ENCODE data around the gene TUBGCP2.
"Not testable (repeated sequence)": the region's sequence is repeated elsewhere in the genome, so short reads cannot be mapped to it uniquely, and the experiment has no call there.

Gene TUBGCP2

GRCh38 chr10:133246236-133246626 is 62.4 kb downstream of the TUBGCP2 start:
- DNase-seq (ENCODE audit: low spot score): no peak

GRCh38 chr10:133245439-133246235 is 63.0 kb downstream of the TUBGCP2 start:
- no peak for DNase-seq (ENCODE audit: low spot score)

DNA sequence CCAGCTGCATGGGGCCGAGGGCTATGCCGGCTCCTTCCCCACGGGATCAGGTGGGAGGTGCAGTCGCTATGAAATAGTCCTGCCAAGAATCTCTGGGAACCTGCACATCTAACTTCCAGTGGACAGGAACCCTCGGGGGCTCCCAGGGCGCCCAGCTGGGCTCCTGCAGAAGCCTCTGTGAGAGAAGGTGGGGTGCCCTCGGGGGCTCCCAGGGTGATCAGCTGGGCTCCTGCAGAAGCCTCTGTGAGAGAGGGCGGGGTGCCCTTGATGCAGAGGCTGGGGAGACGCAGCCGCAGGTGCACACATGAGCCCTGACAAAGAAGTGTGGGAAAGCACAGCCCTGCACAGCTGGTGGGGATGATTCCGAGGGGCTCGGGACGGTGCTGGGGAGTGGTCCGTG is 65.1 kb downstream of the TUBGCP2 start:
- no peak for DNase-seq (ENCODE audit: low spot score)

- DNase-seq (ENCODE audit: low spot score): no peak
These were observed 65.9 kb downstream of the TUBGCP2 start for GRCh38 chr10:133242611-133243356.

- no peak for DNase-seq (ENCODE audit: low spot score)
These were observed 67.0 kb downstream of the TUBGCP2 start for GRCh38 chr10:133241501-133242205.

GRCh38 chr10:133239990-133240389 is 68.7 kb downstream of the TUBGCP2 start:
- no peak for DNase-seq (ENCODE audit: low spot score)

- no peak for DNase-seq (ENCODE audit: low spot score)
These were observed 70.2 kb downstream of the TUBGCP2 start for GRCh38 chr10:133238466-133238804.

- DNase-seq (ENCODE audit: low spot score): no peak
These were observed 70.8 kb downstream of the TUBGCP2 start, which contains the start of gene VENTX for GRCh38 chr10:133237588-133238465. Gene VENTX (plus strand): TSS chr10:133237855. CDS start chr10:133237915, 60 bp downstream.

GRCh38 chr10:133237241-133237587 is 71.5 kb downstream of the TUBGCP2 start:
- no peak for DNase-seq (ENCODE audit: low spot score)

DNA sequence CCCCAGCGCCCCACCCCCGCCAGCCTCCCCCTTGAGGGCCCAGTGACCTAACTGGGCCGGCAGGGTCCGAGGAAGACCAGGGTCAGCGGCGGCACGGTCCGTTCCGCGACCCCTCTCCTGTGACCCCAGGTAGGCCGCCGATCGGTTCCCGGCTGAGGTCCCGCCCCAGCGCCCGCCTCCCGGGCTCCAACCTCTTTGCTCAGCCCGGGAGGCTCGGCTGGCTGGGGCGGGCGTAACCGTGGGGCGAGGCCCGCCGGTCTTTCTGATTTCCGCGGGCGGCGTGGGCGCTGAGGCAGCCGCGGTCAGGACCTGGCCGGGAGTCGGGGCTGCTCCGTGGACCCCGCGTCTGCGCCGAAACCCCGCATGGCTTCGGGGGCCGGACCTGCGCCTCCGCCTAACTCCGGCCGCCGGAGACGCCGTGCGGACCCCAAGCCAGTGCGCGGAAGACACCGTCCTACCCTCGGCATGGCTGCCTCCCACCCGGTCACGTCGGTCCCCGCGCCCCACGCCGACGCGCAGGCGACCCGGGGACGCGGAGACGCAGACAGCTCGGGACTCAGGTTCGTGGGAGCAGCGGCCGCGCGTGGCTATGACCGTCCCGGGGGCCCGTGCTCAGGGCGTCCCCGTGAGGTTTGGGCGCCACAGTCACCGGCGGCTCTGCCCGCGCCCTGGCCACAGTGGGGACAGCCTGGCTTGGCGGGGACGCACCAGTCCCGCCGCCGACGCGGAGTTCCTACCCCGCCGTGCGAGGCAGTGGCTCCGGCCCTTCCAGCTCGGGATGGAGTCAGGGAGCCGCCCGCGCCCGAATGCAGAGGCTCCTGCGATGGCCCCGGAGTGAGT is 72.1 kb downstream of the TUBGCP2 start:
- DNase-seq (ENCODE audit: low spot score): no peak

- no peak for DNase-seq (ENCODE audit: low spot score)
These were observed 72.7 kb downstream of the TUBGCP2 start for GRCh38 chr10:133235932-133236331.

DNA sequence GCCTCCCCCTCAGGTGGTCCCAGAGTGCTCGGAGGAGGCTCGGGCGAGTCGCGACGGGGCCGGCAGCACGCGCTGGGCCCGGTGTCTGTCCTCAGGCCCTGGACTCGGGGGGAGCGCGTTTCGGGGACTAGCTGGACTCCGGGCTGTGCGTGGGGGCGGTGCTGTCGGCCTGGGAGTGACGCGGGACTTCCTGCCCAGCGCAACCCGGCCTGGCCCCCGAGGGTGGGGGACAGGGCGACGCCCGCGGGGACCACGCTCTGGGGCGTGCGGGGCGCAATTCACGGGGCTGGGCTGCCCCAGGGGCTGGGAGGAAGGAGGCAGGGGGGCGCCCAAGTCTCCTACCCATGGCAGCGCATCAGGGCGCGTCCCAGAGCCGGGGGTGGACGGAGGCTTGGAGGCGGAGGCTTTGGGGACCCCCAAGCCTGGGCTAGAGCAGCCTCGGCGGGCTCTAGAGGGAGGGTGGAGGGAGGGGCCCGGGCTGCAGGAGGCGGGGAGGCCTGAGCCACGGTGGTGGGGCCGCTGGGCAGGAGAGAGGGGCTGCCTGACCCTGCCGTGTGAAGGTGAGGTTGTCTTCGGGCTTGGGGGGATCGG is 73.3 kb downstream of the TUBGCP2 start:
- DNase-seq (ENCODE audit: low spot score): no peak

DNA sequence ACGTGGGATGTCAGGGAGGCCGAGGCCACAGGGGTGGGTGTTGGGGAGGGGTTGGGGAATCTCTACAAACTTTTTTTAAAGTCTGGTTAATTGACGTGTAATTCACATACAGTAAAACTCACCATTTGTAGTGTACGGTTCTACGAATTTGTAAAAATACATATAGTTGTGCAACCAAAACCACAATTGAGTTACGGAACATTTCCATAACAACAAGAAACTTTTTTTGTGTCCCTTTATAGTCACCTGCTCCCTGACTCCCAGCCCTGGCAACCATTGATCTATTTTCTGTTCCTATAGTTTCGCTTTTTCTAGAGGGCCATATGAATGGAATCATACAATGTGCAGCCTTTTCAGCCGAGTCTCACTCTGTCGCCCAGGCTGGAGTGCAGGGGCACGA is 73.9 kb downstream of the TUBGCP2 start:
- DNase-seq (ENCODE audit: low spot score): not testable (repeated sequence)

DNA sequence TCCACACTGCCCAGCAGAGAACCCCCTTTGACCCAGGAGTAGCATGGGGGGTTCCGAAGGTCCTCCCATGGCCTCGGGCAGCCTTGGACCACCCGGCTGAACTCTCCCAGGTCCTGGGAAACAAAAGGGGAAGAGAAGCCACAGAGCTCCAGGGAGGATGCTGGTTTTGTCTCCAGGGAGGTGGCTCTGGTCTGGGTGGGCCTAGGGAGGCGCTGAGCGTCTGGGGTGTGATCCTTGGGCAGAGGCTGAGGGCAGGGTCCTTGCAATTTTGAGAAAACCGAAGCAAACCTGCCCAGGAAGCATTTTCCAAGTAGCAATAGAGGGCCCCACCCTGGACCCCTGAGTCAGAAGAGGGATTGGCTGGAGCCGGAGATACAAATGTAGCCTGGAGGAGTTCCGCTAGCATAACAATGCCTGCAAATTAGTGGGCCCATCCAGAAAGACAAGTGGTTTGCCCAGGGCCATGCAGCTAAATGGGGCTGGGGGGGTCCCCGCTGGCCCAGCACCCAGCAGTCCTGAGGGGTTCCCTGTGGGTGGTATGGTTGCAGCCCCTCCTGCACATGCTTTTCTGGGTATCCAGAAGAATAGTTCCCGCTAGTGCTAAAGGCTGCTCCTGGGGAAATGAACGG is 76.6 kb downstream of the TUBGCP2 start:
- no peak for DNase-seq (ENCODE audit: low spot score)

DNA sequence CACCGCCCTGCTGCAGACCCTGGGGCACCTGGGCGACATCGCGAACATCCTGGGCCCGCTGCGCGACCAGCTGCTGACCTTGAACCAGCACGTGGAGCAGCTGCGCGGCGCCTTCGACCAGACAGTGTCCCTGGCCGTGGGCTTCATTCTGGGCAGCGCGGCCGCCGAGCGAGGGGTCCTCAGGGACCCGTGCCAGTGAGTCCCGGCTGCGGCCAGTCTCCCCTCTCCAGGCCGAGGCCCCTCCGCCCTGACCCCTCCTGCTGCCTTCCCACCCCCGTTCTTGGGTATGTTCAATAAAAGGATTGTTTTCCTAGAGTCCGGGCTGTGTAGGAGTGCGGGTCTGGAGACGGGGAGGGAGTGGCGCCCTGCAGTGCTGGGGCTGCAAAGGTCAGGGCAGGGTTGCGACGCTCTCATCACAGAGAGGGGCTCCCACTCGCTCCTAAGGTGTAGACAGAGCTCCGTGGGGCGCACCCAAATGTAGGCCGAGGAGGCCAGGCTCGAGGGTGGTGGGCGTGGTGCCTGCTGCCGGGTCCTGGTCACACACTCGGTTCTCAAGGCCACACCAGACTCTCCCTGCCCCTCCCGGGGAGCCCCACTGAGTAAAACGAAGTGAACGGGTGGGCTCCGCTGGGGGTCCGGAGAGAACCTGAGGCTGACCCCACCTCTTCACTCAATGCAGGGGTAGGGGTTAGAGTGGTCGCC is 77.3 kb downstream of the TUBGCP2 start:
- DNase-seq (ENCODE audit: low spot score): no peak

DNA sequence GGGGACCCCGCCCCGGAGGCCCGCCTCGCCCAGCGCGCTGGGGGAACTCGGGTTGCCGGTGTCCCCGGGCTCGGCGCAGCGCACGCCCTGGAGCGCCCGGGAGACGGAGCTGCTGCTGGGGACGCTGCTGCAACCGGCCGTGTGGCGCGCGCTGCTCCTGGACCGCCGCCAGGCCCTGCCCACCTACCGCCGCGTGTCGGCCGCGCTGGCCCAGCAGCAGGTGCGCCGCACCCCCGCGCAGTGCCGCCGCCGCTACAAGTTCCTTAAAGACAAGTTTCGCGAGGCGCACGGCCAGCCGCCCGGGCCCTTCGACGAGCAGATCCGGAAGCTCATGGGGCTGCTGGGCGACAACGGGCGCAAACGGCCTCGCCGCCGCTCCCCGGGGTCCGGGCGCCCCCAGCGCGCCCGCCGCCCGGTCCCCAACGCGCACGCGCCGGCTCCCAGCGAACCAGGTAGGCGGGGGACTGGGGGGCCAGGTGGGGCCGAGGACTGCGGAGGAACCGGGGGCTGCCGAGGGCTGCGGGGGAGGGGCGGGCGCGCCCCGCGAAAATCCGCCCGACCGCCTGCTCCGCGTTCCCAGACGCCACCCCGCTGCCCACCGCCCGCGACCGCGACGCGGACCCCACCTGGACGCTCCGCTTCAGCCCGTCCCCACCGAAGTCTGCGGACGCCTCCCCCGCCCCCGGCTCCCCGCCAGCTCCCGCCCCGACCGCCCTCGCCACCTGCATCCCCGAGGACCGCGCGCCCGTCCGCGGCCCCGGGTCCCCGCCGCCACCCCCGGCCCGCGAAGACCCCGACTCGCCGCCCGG is 78.1 kb downstream of the TUBGCP2 start:
- DNase-seq (ENCODE audit: low spot score): no peak

- DNase-seq (ENCODE audit: low spot score): no peak
These were observed 78.7 kb downstream of the TUBGCP2 start, which contains the start of gene UTF1 for GRCh38 chr10:133230044-133230361. Gene UTF1 (plus strand): TSS chr10:133230217. CDS start chr10:133230289, 72 bp downstream.

DNA sequence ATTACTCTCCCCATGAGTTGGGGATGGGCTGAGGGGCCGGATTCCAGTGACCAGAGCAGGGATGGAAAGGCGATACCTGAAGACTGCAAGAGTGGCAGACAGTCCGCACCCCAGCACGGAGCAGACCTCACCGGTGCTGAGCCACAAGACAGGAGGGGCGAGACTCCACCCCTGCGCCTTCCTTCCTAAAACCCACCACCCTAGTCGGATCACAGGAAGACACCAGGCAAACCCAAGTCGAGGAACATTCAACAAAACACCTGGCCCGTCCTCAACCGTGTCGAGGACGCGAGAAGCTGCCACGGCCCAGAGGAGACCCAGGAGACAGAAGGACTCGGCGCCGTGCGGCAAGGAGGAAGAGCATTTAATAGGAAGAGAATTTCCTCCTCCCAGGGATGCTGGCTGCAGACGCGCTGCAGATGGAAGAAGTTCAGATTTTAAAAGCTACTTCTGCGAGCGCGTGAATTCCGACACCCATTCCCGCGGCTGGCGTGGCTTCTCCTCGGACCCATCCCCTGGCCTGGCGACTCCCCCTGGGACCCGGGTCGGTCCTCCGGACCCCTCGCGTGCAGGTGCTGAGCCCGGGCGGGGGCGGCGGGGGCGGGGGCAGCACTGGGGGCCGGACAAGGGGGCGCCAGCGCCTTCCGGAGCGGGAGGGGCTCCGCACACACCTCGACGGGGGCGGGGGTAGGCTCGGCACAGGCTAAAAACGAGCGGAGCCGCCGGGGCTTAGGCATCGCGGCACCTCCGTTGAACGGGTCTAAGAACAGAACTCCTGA is 79.2 kb downstream of the TUBGCP2 start:
- no peak for DNase-seq (ENCODE audit: low spot score)
